Adrenal gland (tissue), 12 donors: ENCODE results near the gene TSKU. TPM values are rescaled to one million over a fixed set of nuclear protein-coding genes. Genes with fewer than 3 reads are reported as not detected.

Source experiments
- DNase-seq, 7 donors: peaks; one replicate each; pipeline ENCODE4 v3.0.0-alpha.2; 2019 to 2020
- H3K27ac ChIP-seq, 5 donors: fragments of 200-600 bp; sonication (generic) in 4 of 5; 1 replicate in 3 of 5; 2 replicates in 2 of 5; pipeline versions ENCODE4 v1.5.1 to v1.8.0; 2016 to 2020; ENCODE audit warnings: mild to moderate bottlenecking in 1 of 5
- H3K27me3 ChIP-seq: fragments of 200-600 bp; 2 replicates; pipeline ENCODE4 v1.8.0; 2021
- H3K36me3 ChIP-seq, 2 donors: fragments of 200-600 bp; replicated peaks in 1 of 2; 1 replicate in 1 of 2; 2 replicates in 1 of 2; pipeline versions ENCODE4 v1.5.1 to v1.8.0; 2018 to 2022
- H3K4me1 ChIP-seq, 2 donors: fragments of 200-600 bp; replicated peaks in 1 of 2; 1 replicate in 1 of 2; 2 replicates in 1 of 2; pipeline versions ENCODE4 v1.5.1 to v1.8.0; 2018 to 2021
- H3K4me3 ChIP-seq, 4 donors: fragments of 200-600 bp; sonication (generic) in 3 of 4; one replicate each; pipeline ENCODE4 v1.5.1; 2016 to 2018
- H3K9me3 ChIP-seq, 3 donors: fragments of 200-600 bp; sonication (generic) in 1 of 3; replicated peaks in 1 of 3; 1 replicate in 2 of 3; 2 replicates in 1 of 3; pipeline versions ENCODE4 v1.5.1 to v1.8.0; 2016 to 2021
- POLR2A ChIP-seq, 2 donors: fragments of 450-650 bp; IDR thresholded peaks; one replicate each; pipeline ENCODE4 v1.6.1; 2017; ENCODE audit warnings: antibody characterized with exemption in 2 of 2, mild to moderate bottlenecking in 2 of 2, moderate library complexity in 1 of 2
- WGBS, 4 donors: extraction: QIAGEN DNeasy Blood & Tissue Kit in 2 of 4; methylation state at CpG; one replicate each; pipeline versions ENCODE4 v1.1.5 to v1.1.7; 2013 to 2017; 5-methylcytosine and 5-hydroxymethylcytosine counted together
- intact Hi-C, 2 donors: fragments of 100-400 bp; cut with DNase I; formaldehyde crosslinking; loops; one replicate each; pipeline versions ENCODE4 v1.14.1 to v1.15.0; 2022 to 2023
- polyA plus RNA-seq, 3 donors: library from polyadenylated mRNA; stranded (reverse); fragments of 200-250 nt in 2 of 3; fragments of 350-450 nt in 1 of 3; fragmentation: Illumina TruSeq in 1 of 3; extraction: RNeasy Lipid Tissue Mini Kit (QIAGEN cat#74804) in 1 of 3; gene quantifications; one replicate each; pipeline ENCODE4 v1.2.3, GENCODE V29; 2013 to 2014
- total RNA-seq, 9 donors: library from RNA; depleted of rRNA in 4 of 9; stranded (reverse); fragments of >200 nt in 4 of 9; fragments of 120-200 nt in 1 of 9; fragmentation: NEBNext Ultra II Directional in 1 of 9; extraction: Animal tissue kit (Norgen Biotek cat#: 25700) in 1 of 9; gene quantifications; one replicate each; pipeline versions ENCODE4 v1.1.0 to v1.2.4, GENCODE V29; 2013 to 2023
- TF ChIP-seq, protein P1 (sequence below), 6 experiments: fragments of 450-650 bp in 4 of 6; fragments of 200-600 bp in 2 of 6; sonication (generic) in 1 of 6; IDR thresholded peaks; 1 replicate in 5 of 6; 2 replicates in 1 of 6; pipeline versions ENCODE4 v1.5.1 to v1.8.0; 2016 to 2021; ENCODE audit warnings: antibody characterized with exemption in 6 of 6, mild to moderate bottlenecking in 2 of 6, moderate library complexity in 1 of 6
- donor health status: healthy with polysubstance abuse.
- donor health status: Bipolar disorder and iron deficiency.
- donor health status: DM: yes; HTN: yes; CAD: no.
- donor health status: DM: no; HTN: no; CAD: no.
- donor health status: DM: no; HTN: no; CAD: no.
- donor health status: DM: yes; HTN: yes; CAD: no.

TSKU gene
- total and polyA plus RNA-seq, 12 donors = 6.7 to 129 (median 12.7) TPM

GRCh38 chr11:76832361-76832760, 49.2 kb downstream of the TSKU start:
- TF ChIP-seq POLR2A (IDR thresholded peaks at IDR 0.05) = no peak
- TF ChIP-seq, protein P1, sequence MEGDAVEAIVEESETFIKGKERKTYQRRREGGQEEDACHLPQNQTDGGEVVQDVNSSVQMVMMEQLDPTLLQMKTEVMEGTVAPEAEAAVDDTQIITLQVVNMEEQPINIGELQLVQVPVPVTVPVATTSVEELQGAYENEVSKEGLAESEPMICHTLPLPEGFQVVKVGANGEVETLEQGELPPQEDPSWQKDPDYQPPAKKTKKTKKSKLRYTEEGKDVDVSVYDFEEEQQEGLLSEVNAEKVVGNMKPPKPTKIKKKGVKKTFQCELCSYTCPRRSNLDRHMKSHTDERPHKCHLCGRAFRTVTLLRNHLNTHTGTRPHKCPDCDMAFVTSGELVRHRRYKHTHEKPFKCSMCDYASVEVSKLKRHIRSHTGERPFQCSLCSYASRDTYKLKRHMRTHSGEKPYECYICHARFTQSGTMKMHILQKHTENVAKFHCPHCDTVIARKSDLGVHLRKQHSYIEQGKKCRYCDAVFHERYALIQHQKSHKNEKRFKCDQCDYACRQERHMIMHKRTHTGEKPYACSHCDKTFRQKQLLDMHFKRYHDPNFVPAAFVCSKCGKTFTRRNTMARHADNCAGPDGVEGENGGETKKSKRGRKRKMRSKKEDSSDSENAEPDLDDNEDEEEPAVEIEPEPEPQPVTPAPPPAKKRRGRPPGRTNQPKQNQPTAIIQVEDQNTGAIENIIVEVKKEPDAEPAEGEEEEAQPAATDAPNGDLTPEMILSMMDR (IDR thresholded peaks at IDR 0.05) = no peak
- Histone ChIP-seq H3K4me1 (peaks cover 0 to 11% of the 10 kb centered on the region in 2 donors), H3K36me3 (no peaks in the 10 kb centered on the region), H3K27ac (no peak overlapping the region), H3K9me3 (no peaks in the 10 kb centered on the region), H3K4me3 (no peak overlapping the region), H3K27me3 (no peaks in the 10 kb centered on the region)
- intact Hi-C loops = no loop called here
- DNase-seq = no peak

DNA sequence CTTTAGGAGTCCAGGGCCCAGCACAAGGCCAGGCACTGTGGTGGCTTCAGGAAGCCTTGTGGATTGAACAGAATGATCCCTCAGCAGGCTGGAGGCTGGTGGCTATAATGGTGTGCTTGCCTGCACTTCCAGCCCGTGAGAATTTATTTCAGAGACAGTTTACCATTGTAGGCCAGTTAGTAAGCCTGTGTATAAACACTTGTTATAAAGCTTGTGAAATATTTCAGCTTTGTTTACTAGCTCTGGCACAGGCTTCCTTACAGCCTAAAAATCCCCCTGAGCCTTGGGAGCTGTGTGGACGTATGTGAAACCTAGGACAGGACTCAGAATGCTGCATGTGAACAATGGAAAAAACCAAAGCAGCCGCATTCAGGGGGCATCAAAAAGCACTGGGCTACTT, 51.0 kb downstream of the TSKU start:
- no peaks in the 10 kb centered on the region for H3K36me3 ChIP-seq
- no peak for DNase-seq
- no peak overlapping the region for H3K4me3 ChIP-seq
- H3K9me3 ChIP-seq = no peaks in the 10 kb centered on the region
- no peak overlapping the region for H3K27ac ChIP-seq
- 88 to 98% (median 93%) methylated on average over 3 of the region's 3 CpGs for WGBS, 4 donors
- H3K4me1 ChIP-seq = peaks cover 0 to 11% of the 10 kb centered on the region in 2 donors
- no peaks in the 10 kb centered on the region for H3K27me3 ChIP-seq
- intact Hi-C loops = no loop called here
- no peak for TF ChIP-seq POLR2A (IDR thresholded peaks at IDR 0.05)
- TF ChIP-seq, protein P1 (IDR thresholded peaks at IDR 0.05) = no peak

- no peak for TF ChIP-seq POLR2A (IDR thresholded peaks at IDR 0.05)
- TF ChIP-seq, protein P1 (IDR thresholded peaks at IDR 0.05) = no peak
- Histone ChIP-seq H3K36me3 (no peaks in the 10 kb centered on the region), H3K4me1 (peaks cover 0 to 11% of the 10 kb centered on the region in 2 donors), H3K4me3 (no peak overlapping the region), H3K9me3 (no peaks in the 10 kb centered on the region), H3K27ac (no peak overlapping the region), H3K27me3 (no peaks in the 10 kb centered on the region)
- 16 to 67% (median 57%) methylated on average over 2 of the region's 2 CpGs for WGBS, 4 donors
- intact Hi-C loops = no loop called here
- peak in 2 of 7 donors; percentile 66 to 69 for DNase-seq
Measured at GRCh38 chr11:76835036-76835435, 51.9 kb downstream of the TSKU start.

DNA sequence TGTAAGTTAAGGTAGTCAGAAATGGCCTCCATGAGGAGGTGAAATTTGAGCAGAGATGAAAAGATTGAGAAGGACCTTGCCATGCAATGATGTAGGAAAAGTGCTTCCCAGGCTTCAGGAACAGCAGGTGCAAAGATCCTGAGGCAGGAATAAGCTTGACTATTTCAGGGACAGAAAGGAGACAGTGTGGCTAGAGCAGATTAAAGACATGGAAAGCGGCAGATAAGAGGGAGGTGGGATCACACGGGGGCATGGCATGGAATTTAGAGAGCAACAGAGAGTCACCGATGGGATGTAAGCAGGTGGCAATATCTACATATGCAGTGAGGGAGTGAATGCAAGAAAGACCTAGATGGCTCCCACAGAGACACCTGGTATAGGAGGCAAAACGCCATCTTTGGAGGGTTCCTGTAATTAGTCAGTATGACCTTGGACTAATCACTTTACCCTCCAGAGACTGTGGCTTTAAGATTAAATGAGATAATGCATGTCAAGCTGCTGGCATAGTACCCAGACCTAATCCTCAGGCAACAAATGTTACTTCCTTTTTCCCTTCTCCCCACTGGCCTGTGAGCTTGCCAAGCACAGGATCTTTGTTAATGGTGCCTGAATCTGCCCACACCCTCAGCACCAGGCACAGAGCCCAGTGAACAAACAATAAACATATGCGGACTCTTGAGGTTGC, 52.9 kb downstream of the TSKU start:
- H3K27ac ChIP-seq = no peak overlapping the region

More for the DNA sequence above, 52.9 kb downstream of the TSKU start:
- Histone ChIP-seq H3K36me3 (no peaks in the 10 kb centered on the region), H3K4me1 (peaks cover 0 to 5% of the 10 kb centered on the region in 2 donors), H3K27me3 (no peaks in the 10 kb centered on the region), H3K9me3 (no peaks in the 10 kb centered on the region), H3K4me3 (no peak overlapping the region)
- TF ChIP-seq POLR2A (IDR thresholded peaks at IDR 0.05) = no peak
- TF ChIP-seq, protein P1 (IDR thresholded peaks at IDR 0.05) = no peak
- peak in 4 of 7 donors; percentile 31 to 56 (median 42) for DNase-seq
- WGBS, 4 donors = 51 to 62% (median 58%) methylated on average over 5 of the region's 5 CpGs
- intact Hi-C loops = no loop called here
